Cerebellar cortex (tissue), 1 donor: ENCODE results near the gene FRMD6.
"Not testable (repeated sequence)": the region's sequence is repeated elsewhere in the genome, so short reads cannot be mapped to it uniquely, and the experiment has no call there.

Source experiments
- DNase-seq: peaks from one replicate; pipeline ENCODE4 v3.0.0-alpha.2; 2015; ENCODE audit warnings: low spot score

The FRMD6 gene

GRCh38 chr14:51630987-51631386 is 20.7 kb upstream of the FRMD6 start:
- no peak for DNase-seq

- not testable (repeated sequence) for DNase-seq
Measured at GRCh38 chr14:51633298-51633697, 18.4 kb upstream of the FRMD6 start.

GRCh38 chr14:51636109-51636508 is 15.6 kb upstream of the FRMD6 start:
- no peak for DNase-seq

GRCh38 chr14:51638071-51638944 is 13.4 kb upstream of the FRMD6 start:
- DNase-seq, result no peak

- DNase-seq, result no peak
Measured at GRCh38 chr14:51639668-51640316, 11.9 kb upstream of the FRMD6 start.

- DNase-seq, result no peak
Measured at GRCh38 chr14:51643140-51643539, 8.6 kb upstream of the FRMD6 start.

GRCh38 chr14:51644217-51644933 is 7.3 kb upstream of the FRMD6 start:
- DNase-seq, result no peak

GRCh38 chr14:51648296-51648695 is 3.4 kb upstream of the FRMD6 start:
- DNase-seq, result no peak

GRCh38 chr14:51650716-51651387 is 858 bp upstream of the FRMD6 start:
- DNase-seq, result peak; percentile 23

- peak; percentile 45 for DNase-seq
Measured at GRCh38 chr14:51652168-51653078, 713 bp downstream of the FRMD6 start.

- DNase-seq, result peak; percentile 30
Measured at GRCh38 chr14:51653079-51653774, 1.5 kb downstream of the FRMD6 start.

GRCh38 chr14:51653775-51654532 is 2.2 kb downstream of the FRMD6 start:
- no peak for DNase-seq

- DNase-seq, result no peak
Measured at GRCh38 chr14:51654533-51654845, 2.8 kb downstream of the FRMD6 start.

- no peak for DNase-seq
Measured at GRCh38 chr14:51657762-51658161, 6.1 kb downstream of the FRMD6 start.

GRCh38 chr14:51658441-51659173 is 6.9 kb downstream of the FRMD6 start:
- no peak for DNase-seq

- DNase-seq, result no peak
Measured at GRCh38 chr14:51660741-51661140, 9.0 kb downstream of the FRMD6 start.

- no peak for DNase-seq
Measured at GRCh38 chr14:51661504-51661903, 9.8 kb downstream of the FRMD6 start.

- DNase-seq, result no peak
Measured at GRCh38 chr14:51663783-51664326, 12.1 kb downstream of the FRMD6 start.

GRCh38 chr14:51666070-51666469 is 14.4 kb downstream of the FRMD6 start:
- DNase-seq, result no peak
